Activated CD8-positive, alpha-beta memory T cell treated with anti-CD3 and anti-CD28 coated beads, Interleukin-2, amount 50 U/mL, for 1 hour (primary cell): ENCODE measurements around the gene NPTXR.

Experiments used
- DNase-seq: peaks from one replicate; pipeline ENCODE4 v3.0.0-alpha.2; 2020; ENCODE audit errors: extremely low read depth

The NPTXR gene

DNA sequence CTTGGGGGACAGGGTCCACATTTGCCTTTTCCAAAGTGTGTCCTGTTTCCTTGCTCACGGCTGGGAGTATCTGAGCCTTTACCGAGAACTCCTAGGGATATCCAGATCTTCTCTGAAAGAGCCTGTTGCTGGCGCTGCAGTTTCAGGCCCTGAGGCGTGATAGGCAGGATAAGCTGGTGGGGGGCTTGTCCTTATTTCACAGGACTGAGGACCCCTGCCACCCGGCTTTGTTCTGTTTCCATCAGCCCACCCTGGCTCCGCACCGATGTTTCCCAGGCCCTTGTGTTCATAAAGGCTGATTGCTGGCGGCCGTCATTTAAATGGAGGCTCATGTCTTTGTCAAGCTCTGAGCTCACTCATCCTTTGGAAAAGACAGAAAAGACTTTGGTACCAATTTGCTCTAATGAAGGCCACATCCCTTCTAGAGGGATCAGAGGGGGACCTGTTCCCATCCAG is 9.4 kb upstream of the NPTXR start:
- DNase-seq: no peak

DNA sequence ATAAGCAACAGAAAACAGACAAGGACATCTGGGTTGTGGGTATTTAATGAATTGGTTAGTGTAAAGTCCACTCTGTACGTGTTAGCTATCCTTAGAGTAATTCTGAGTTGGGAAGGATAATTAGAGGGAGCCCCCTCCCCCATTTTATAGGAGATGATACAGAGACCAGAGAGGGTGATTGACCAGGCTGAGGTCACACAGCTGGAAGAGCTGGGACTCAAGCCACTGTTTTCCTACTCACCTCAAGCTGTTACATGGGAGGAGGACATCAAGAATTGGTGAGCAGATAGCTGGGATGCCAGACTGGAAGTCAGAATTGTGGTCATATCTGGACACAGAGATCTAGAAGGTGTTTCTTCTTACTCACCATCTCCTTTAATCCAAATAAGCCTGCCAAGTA is 8.7 kb upstream of the NPTXR start:
- no peak for DNase-seq

DNA sequence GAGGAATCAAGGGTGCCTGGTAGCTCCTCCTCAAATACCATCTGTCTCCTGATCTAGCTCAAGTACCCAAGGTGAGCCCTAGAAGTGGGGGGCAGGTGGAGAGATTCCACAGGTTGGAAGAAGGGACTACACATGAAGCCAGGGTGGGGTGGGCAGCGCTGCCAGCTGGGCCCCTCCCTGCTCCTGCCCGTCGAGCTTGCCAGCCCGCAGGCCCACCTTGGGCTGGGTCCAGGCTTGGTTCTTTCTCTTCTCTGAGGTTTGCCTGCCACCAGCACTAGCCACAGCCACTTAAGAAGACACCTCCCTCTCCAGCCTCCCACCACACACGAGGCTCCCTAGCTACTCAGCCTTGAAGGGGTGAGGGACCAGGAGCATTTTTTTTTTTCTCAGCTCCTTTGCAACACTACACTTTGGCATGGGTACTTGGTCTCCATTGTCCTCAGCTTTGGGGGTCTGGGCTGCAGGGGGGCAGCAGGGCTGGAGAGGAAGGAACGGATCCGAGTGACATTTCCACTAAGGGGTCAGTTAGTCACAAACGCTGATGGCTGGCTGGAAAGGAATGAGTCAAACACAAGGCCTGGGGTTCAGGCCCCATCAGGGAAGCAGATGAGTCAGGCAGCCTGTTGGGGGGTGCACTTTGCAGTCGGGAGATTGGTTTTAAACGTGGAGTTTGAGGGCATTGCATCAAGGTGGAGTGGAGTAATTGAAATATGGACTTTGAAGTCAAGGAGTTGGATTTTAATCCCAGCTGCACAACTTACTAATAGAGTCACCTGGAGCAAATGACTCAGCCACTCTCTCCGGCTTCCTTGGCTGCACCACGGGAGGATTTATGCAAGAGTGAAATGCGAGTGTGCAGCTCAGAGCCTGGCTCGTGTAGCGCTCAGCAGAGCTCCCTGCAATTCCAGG is 7.4 kb upstream of the NPTXR start:
- DNase-seq: no peak

DNA sequence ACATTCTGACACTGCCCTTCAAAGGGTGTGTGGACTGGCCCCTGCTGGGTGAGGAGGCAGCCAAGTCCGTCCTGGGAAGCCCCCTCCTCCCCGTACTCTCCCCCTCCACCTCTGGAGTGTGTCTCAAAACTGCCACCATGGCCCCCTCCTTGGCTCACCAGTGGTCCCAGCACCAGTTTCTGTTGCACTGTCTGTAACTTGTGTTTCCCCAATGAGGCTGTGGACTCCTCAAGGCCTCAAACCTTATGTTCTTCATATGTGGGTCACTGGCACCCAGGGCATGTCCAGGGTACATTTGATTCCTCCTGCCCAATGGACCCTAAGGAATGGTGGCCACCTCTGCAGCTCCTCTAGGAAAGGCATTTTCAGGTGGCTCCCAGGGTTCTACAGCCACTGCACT is 6.6 kb upstream of the NPTXR start:
- DNase-seq: no peak

DNA sequence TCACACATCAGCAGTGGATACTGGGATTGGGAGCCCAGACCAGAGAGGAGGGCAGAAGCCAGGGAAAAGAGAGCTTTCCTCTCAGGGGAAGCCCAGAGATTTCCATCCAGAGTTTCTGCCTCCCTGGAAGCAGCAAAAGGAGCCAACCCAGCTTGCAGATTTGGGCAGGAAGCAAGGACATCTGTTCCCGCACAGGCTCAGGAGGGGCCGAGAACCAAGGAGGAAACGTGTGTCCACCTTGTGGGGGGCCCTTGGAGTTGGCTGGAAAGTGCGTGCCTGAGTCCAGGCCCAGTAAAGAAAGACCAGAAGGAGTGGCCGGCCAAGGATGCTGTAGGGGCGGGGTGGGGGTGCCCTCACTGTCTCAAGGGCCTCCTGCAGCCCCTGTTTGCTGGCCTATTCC is 6.0 kb upstream of the NPTXR start:
- no peak for DNase-seq

DNA sequence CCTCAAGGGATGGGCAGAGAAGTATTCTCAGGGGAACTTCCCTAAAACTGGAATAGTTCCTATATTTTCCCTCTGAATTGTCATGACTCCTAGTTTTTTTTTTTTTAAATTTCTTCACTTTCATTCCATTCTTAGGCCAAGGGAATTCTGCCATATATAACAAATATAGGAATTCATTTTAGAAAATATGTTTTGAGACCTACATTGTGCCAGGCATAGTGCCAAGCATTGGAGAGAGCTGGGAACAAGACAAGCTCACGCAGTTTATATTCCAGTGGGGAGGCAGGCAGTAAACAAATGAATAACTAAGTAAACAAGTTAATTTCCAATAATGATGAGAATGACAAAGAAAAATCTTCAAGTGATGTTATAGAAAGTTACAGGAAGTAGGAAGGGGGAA is 2.6 kb upstream of the NPTXR start:
- DNase-seq: no peak

DNA sequence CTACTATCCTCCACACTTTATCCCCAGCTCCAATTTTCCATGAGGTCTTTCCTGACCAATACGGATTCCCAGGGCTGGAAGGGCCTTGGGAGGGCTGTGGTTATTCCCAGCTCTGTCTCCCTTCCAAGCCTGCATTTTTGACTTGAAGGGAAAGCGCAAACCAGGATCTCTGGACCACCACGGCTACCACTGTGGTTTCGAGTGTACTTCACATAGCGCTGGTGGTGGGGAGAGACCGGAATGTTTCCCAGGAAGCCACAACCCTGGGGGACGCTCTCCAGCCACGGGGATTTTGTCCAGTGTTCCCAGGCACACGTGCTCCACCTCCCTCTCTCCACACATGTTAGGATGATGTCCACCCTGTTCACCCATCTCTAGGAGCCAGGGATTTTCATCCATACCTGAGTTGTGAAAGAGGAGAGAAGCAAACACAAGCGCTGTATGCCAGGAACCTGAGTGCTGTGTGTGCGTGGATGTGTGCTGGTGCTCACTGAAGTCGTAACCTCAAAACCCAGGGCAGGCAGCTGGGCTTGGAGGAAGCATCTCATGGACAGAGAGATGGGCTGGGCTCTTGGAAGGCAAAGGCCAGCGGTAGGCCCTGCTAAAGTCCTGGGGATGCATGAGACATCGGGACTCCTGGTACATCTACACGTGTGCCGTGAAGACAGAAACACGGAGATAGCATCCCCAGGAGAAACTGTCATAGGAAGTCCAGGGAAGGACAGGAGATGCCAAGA is 1.3 kb upstream of the NPTXR start:
- no peak for DNase-seq

DNA sequence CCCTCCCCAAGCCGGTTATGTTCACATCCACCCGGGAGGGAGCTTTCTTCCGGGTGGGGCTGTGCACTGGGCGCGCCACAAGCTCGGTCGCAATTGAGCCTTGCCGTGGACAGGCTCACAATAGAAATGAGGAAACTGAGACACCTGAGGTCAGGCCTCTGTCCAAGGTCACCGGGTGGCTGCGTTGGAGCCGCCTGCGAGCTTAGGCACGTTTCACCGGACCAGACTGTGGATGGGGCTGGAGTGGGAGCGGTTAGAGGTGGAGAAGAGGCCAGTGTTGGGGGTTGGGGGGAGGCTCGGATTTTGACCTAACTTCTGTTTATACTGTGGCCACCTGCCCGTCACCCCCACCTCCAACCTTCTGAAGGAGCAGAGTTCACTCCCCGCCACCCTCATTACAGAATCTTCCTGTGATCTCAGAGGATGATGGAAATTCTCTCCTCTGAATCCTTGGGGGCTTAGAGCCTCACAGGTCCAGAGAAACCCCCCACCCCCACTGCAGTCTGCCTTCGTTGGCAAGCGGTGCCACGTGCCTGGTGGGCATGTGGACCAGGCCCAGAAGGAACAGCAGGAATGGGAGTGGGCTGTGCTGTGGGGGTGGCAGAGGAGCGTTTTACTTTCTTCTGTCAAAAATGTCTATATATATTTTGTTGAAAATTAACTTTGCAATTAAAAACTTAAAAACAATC is 631 bp upstream of the NPTXR start:
- DNase-seq: no peak

DNA sequence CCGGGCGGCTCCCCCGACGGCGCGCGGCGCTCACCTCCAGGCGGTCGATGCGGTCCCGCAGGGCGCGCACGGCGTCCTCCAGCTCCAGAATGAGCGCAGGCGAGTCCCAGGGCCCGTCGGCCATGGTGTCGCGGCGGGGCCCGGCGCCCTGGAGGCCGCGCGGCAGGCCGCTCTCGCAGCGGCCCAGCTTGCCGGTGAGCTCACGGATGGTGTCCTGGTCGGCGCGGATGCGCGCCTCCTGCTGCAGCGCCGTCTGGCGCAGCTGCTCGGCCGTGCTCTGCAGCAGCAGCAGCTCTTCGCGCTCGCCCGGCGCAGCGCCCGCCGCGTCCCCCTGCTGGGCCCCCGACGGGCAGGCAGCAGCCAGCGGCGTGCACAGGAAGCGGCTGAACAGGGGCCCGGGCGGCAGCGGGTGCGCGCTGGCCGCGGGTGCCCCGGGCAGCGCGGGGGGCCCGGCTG is 599 bp downstream of the NPTXR start:
- DNase-seq: no peak

DNA sequence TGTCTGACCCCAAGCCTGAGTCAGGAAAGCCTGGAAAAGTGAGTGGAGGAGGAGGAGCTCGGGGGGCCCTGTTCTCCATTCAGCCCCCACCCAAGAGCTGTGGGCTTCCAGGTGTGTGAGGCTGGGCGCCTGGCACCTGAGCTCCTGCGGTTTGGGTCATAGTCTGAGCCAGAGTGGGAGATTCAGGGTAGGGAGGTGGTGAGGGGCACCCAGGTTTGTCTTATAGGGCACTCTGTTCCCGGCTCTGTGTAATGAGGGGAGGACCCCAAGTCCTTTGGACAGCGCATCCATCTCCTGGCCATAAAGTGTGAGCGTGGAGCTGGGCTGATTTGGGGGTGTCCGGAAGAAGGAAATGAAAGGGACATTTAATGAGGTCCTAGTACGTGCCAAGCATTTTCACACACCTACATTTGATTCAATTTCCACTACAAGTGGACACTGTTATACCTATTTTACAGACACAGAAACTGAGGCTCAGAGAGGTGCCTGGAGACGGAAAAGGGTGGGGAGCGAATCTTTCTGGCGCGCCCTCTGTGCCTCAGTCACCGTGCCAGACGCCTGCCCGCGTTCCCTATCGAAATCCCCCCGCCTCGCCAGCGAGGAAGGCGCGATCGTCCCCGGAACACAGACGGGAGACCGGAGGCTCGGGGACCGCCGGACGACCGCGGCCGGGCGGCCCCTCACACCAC is 1.2 kb downstream of the NPTXR start:
- no peak for DNase-seq

DNA sequence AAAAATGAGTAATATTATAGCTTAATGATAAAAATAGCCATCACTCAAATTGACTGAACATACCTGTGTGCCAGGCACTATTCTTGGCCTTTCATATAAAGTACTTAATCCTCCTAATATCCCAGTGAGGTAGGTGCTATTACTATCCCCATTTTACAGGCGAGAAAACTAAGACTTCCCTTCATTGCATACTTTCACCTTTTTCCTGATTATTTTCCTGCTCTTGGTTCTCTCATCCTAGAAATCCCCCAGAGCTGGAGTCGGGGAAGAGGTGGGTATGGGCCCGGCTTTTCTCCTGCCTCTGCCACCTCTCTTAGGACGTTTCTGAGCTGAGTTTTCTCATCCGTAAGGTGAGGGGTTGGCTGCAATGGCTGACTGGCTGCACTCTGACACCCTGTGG is 2.2 kb downstream of the NPTXR start:
- DNase-seq: no peak

DNA sequence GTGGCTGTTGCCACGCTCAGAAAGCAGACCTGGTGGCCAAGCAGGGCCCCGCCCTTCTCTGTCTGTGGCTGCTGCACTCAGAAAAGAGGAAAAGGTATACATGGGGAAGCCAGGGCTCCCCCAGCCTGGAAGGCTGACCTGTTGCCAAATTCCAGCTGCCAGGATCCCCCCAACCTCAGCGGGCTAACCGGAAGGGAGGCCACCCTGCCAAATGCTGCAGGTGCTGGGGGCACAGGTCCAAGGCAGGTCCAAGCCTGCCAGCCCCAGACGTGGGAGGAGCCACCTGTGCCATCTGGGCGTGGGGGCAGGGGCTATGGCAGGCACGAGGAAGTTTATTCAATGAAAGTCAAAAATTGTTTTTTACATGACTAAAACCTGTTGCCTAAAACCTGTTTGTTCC is 2.6 kb downstream of the NPTXR start:
- DNase-seq: no peak

DNA sequence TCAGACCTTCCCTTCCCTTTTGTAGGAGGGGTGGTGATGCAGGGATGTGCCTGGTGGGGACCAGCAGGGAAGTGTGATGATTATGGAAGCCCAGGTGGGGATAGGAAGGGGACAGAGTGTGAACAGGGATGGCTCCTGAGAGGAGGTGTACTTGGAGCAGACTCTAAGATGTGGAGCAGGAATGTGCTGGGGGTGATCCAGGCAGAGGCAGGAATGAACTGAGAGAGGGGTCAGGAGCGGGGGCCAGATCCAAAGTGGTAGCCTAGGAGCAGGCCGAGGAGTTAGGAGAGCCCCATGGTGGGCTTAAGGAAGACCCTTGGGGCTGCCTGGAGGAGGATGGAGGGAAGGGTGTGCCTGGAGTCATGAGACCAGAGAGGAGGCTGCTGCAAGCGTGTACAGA is 3.7 kb downstream of the NPTXR start:
- no peak for DNase-seq

DNA sequence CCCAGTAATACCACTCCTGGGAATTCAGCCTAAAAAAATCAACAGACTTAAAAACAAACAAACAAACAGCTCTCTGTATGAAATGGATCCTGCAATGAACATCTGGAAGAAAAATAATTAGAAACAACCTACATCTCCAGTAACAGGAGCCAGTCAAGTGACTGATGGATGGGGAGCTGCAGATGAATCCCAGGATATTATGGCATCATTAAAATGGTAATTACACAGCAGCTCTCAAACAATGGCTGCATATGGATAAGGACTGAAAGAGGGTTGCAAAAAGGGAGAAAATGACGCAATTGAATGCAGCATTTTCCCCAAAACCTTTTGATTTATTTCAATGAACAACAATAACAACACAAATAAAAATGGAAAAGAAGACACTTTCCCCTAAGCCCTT is 4.1 kb downstream of the NPTXR start:
- no peak for DNase-seq

DNA sequence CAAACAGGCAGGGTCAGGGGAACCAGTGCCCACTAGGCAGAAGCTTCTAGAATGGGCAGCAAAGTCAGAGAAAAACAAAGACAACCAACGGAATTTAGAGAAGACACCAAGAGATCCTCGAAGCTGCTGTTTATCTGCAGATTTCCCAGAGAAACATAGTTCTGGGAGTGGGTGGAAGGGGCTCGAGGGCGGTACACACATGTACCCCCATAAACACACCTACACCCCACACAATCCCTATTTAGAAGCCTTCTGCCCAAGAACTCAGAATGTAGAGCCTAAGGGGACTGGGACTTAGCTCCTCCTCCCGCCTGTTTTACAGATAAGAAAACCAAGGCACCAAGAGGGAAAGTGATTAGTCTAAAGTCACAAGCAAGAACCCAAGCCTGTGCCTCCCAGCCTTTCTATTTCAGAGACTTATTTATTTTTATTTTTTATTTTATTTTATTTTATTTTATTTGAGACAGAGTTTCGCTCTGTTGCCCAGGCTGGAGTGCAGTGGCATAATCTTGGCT is 6.4 kb downstream of the NPTXR start:
- no peak for DNase-seq

DNA sequence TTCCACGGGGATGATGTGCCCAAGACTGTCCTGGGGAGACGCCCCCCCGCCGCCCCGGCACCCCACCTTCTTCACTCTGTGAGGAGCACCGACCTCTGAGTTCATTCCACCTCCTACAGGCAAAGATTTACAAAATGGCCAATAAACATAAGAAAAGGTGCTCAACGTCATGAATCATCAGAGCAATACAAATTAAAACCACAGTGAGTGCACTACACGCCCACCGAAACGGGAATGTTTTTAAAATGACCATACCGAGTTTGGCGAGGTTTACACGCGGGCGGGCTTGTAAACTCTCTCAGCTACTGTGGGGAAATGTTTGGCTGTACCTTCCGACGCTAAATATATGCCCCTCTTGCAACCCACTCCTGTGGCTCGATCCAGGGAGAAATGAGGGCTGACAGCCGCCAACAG is 7.9 kb downstream of the NPTXR start:
- no peak for DNase-seq

DNA sequence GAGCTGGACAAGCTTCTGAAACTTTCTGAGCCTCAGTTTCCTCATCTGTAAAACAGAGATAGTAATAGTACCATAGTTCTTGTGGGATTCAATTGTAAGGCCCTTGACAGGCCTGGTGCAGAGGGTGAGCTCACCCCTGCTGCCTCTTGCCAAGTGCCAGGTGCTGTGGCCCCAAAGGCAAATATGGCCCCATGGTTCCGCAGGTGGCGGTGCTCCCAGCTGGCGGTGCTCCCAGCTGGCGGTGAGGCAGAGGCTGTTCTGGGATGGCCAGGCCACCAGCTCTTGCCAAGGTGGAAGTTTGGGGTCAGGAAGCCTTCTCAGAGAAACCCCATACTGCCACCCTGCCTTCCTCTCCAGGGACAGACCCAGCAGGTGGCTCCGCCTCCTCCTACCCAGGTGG is 8.8 kb downstream of the NPTXR start:
- DNase-seq: no peak

DNA sequence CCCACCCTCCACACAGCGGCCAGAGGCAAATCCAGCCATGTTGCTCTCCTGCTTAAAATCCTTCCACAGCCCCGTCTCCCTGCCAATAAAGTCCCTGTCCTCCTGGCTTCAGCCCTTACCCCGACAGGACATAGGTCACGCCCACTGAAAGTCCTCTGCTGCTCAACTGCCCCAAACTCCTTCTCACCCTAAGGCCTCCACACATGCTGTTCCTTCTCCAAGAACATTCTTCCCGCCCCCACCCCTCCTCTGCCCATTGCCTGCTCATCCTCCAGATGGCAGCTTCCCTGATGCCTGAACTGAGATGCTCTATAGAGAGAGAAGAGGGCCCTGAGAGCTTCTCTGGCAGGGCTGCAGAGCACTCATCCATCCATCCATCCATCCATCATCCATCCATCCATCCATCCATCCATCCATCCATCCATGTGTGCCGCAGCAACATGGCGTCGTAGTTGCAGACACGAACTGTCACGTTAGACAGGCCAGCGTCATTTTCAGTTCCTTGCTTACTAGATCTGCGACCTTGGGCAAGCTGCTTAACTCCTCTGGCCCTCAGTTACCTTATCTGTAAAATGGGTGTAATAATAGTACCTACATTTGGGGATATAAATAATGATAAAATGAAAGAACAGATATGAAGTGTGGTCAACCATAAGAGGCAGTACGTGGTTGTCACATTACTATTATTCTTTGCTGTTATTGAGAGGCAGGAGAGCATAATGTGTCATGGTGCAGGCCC is 9.4 kb downstream of the NPTXR start:
- no peak for DNase-seq

DNA sequence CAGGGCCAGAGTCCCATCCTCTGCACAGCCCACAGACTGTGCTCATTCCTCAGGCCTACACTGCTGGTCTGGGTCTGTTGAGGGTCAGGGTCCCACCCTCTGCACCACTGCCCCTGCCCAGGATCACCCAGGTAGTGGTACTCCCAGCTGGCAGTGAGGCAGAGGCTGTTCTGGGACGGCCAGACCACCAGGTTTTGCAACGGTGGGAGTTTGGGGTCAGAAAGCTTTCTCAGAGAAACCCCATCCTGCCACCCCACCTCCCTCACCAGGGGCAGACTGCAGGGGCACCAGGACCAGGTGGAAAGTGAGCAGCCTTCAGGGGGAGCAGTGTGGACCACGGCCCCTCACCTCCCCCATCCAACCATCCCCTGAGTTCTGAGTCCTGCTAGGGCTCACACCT is 10.8 kb downstream of the NPTXR start:
- no peak for DNase-seq

DNA sequence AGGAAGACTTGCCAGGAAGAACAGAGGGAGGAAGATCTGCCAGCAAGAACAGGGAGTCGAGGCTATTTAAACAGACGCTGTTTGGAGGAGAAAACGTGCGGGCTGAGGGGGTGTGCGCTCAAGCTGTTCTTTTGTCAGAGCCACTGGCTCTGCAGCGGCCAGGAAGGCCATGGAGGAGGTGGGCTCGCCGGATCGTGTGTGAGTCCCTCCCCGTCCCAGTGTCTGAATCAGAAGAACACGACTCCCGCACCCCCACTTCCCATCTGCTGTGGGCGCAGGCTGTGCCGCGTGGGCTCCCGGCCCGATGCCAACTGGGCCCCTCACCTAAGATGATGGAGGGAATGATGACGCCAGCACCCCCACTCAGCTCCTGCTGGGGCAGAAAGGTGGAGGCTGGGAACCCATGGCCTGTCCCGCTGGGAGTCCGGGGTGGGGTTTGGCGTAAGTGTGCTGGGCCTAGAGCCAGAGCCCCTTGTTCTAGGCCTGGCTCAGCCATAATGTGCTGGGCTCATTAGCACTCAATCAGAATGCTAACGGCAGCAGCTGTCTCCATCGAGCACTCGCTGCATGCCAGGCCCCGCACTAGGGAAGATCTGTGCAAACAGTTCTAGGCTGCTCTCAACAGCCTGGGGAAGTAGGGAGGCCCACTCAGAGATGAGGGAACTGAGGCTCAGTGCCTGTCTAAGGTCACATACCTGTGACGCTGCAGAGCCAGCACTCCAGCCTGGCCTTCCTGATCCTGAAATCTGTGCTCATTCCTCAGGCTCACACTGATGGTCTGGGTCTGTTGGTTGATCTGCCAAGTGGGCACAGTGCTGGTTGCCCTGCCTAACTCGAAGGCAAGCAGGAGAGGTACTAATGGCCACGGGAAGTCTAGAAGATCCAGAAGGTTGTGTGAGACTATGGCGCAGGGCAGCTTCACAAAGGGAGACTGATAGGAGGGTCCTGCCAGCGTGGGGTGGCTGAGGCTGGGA is 11.5 kb downstream of the NPTXR start:
- no peak for DNase-seq
